ENCODE results near the gene ELP5.

Gene ELP5

GRCh38 chr17:7208027-7208571 lies 43.9 kb upstream of the ELP5 start:
- TF ChIP-seq, protein P1, sequence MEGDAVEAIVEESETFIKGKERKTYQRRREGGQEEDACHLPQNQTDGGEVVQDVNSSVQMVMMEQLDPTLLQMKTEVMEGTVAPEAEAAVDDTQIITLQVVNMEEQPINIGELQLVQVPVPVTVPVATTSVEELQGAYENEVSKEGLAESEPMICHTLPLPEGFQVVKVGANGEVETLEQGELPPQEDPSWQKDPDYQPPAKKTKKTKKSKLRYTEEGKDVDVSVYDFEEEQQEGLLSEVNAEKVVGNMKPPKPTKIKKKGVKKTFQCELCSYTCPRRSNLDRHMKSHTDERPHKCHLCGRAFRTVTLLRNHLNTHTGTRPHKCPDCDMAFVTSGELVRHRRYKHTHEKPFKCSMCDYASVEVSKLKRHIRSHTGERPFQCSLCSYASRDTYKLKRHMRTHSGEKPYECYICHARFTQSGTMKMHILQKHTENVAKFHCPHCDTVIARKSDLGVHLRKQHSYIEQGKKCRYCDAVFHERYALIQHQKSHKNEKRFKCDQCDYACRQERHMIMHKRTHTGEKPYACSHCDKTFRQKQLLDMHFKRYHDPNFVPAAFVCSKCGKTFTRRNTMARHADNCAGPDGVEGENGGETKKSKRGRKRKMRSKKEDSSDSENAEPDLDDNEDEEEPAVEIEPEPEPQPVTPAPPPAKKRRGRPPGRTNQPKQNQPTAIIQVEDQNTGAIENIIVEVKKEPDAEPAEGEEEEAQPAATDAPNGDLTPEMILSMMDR (IDR thresholded peaks at IDR 0.05; ENCODE audit: low read depth, low read length, missing control alignments): no peak
- H3K4me3 ChIP-seq (replicated peaks; ENCODE audit: low read depth, low read length): no peak overlapping the region
- DNase-seq (ENCODE audit: extremely low read depth, low read depth): no peak

GRCh38 chr17:7208754-7209460 lies 43.1 kb upstream of the ELP5 start:
- TF ChIP-seq, protein P1 (IDR thresholded peaks at IDR 0.05; ENCODE audit: low read depth, low read length, missing control alignments): no peak
- DNase-seq (ENCODE audit: extremely low read depth, low read depth): no peak
- no peak overlapping the region for H3K4me3 ChIP-seq (replicated peaks; ENCODE audit: low read depth, low read length)

- TF ChIP-seq, protein P1 (IDR thresholded peaks at IDR 0.05; ENCODE audit: low read depth, low read length, missing control alignments): no peak
- no peak overlapping the region for H3K4me3 ChIP-seq (replicated peaks; ENCODE audit: low read depth, low read length)
- DNase-seq (ENCODE audit: extremely low read depth, low read depth): no peak
Observed at GRCh38 chr17:7211491-7212273, 40.3 kb upstream of the ELP5 start.

DNA sequence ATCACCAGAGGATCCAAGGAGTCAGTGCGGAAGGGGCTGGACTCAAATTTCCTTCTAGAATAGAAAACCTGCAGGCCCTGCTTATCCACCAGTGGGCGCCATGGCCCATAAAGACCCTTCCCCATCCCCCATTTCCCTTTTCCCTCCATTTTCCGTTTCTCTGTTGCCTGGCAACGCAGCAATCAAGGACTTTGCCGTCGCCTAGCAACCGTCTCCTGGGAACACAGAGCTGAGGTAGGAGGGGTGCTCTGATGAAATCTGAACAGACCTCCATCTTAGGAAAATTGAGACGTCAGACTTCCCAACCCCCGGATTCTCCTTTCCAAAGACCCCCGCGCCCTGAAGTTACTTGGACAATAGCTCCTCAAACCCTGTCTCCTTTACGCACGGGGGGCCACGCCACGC lies 38.1 kb upstream of the ELP5 start:
- DNase-seq (ENCODE audit: extremely low read depth, low read depth): peak; percentile 57
- TF ChIP-seq, protein P1 (IDR thresholded peaks at IDR 0.05; ENCODE audit: low read depth, low read length, missing control alignments): peak; percentile 57
- H3K4me3 ChIP-seq (replicated peaks; ENCODE audit: low read depth, low read length): peak overlapping the region; percentile 63

- H3K4me3 ChIP-seq (replicated peaks; ENCODE audit: low read depth, low read length): peak overlapping the region; percentile 63
- DNase-seq (ENCODE audit: extremely low read depth, low read depth): peak; percentile 92
- TF ChIP-seq, protein P1 (IDR thresholded peaks at IDR 0.05; ENCODE audit: low read depth, low read length, missing control alignments): peak; percentile 61
Observed at GRCh38 chr17:7214300-7215135, 37.5 kb upstream of the ELP5 start.

DNA sequence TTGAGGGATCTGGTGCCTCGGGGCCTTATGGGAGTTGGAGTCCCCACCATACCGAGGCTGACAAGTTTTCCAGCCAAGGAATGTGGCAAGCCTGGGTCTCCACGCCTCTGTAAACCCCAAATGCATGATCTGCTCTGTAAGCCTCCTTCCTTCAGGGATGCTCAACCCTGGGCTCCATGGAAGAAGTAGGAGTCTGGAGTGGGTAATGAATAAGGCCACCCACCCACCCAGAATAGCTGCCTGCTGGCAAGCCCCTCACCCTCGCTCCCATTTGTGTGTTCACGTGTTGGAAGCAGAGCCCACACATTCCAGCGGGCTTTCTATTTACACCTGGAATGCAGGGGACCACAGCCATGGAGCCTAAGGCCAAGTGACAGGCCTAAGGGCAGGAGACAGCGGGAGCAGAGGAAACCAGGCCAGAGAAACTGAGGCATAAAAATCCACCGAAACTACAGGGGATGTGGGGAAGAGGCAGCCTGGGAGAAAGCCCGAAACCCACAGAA lies 36.8 kb upstream of the ELP5 start:
- DNase-seq (ENCODE audit: extremely low read depth, low read depth): no peak
- TF ChIP-seq, protein P1 (IDR thresholded peaks at IDR 0.05; ENCODE audit: low read depth, low read length, missing control alignments): no peak
- peak overlapping the region; percentile 63 for H3K4me3 ChIP-seq (replicated peaks; ENCODE audit: low read depth, low read length)
